Panc1 (cell line): ENCODE data around the gene HOXB3. TPM values are rescaled to one million over a fixed set of nuclear protein-coding genes. Genes with fewer than 3 reads are reported as not detected.

ENCODE experiments used
- ATAC-seq: fragments of 200-7000 bp; cut with Tn5 transposase; 2 replicates; pipeline ENCODE4 v1.9.1; 2020; ENCODE audit warnings: mild to moderate bottlenecking, moderate library complexity
- BruUV-seq: library from RNA; stranded (reverse); fragments of 400-500 nt; replicated peaks from 2 replicates; lab custom pipeline; 2021; lab: Mats Ljungman, UMichigan
- CTCF ChIA-PET: fragments of 300-600 bp; sonication (Branson Sonifier 250); formaldehyde crosslinking; loops from one replicate; lab custom pipeline; 2022; ENCODE audit warnings: antibody characterized with exemption; lab: Charles Lee
- POLR2A ChIA-PET: fragments of 300-600 bp; sonication (Branson Sonifier 250); formaldehyde crosslinking; loops from one replicate; lab custom pipeline; 2022; ENCODE audit warnings: antibody characterized with exemption; lab: Charles Lee
- DNase-seq: peaks from one replicate; pipeline ENCODE4 v3.0.0-alpha.2; 2010; ENCODE audit warnings: low read depth, low spot score
- H3K27ac ChIP-seq: 2 replicates; pipeline ENCODE4 v1.5.1; 2011; ENCODE audit warnings: mild to moderate bottlenecking, low read length, inconsistent platforms
- H3K27me3 ChIP-seq: fragments of 200-500 bp; sonication (Bioruptor generic); 2 replicates; pipeline ENCODE4 v1.6.0; 2014; ENCODE audit warnings: low read length, inconsistent platforms; ENCODE audit not compliant: control insufficient read depth, insufficient read depth
- H3K36me3 ChIP-seq: fragments of 200-500 bp; sonication (Bioruptor generic); 2 replicates; pipeline ENCODE4 v1.5.1; 2014; ENCODE audit warnings: inconsistent platforms, mild to moderate bottlenecking, low read length, moderate library complexity; ENCODE audit not compliant: control insufficient read depth, insufficient read depth
- H3K4me1 ChIP-seq: 2 replicates; pipeline ENCODE4 v1.5.1; 2011; ENCODE audit warnings: inconsistent platforms, mild to moderate bottlenecking, low read length, moderate library complexity; ENCODE audit not compliant: control insufficient read depth, insufficient read depth
- H3K4me3 ChIP-seq, 2 experiments: 2 replicates each; pipeline ENCODE4 v1.5.1; 2011 to 2012; ENCODE audit warnings: low read depth in 2 of 2, low read length in 2 of 2, mild to moderate bottlenecking in 2 of 2, inconsistent platforms in 1 of 2, moderate library complexity in 1 of 2
- H3K9me3 ChIP-seq: fragments of 200-500 bp; sonication (Bioruptor generic); 2 replicates; pipeline ENCODE4 v1.5.1; 2014; ENCODE audit warnings: low read depth, mild to moderate bottlenecking, inconsistent platforms, low read length, moderate library complexity; ENCODE audit not compliant: control insufficient read depth, insufficient read depth
- CTCF ChIP-seq: fragments of 450-650 bp; IDR thresholded peaks from 2 replicates; pipeline ENCODE4 v1.5.1; 2017; ENCODE audit warnings: mild to moderate bottlenecking
- POLR2AphosphoS5 ChIP-seq: IDR thresholded peaks from 2 replicates; pipeline ENCODE4 v1.6.1; 2012; ENCODE audit warnings: mild to moderate bottlenecking, low read depth, low read length, moderate library complexity
- REST ChIP-seq, 2 experiments: IDR thresholded peaks; 2 replicates each; pipeline ENCODE4 v1.6.1; 2011 to 2012; ENCODE audit warnings: low read depth in 2 of 2, control low read depth in 1 of 2, low read length in 1 of 2, mild to moderate bottlenecking in 1 of 2, moderate library complexity in 1 of 2; ENCODE audit not compliant: insufficient read depth in 1 of 2
- SIN3A ChIP-seq: IDR thresholded peaks from 2 replicates; pipeline ENCODE4 v1.6.1; 2012; ENCODE audit warnings: low read depth, mild to moderate bottlenecking, low read length, moderate library complexity, borderline replicate concordance; ENCODE audit not compliant: insufficient read depth
- TCF7L2 ChIP-seq: IDR thresholded peaks from 2 replicates; pipeline ENCODE4 v1.6.1; 2011; ENCODE audit warnings: mild to moderate bottlenecking, low read depth, low read length, inconsistent platforms
- in situ Hi-C: cut with HindIII; loops from 2 replicates; pipeline ENCODE4 v1.10.0; 2016; ENCODE audit warnings: low sequenced_read_pairs, low pct_unique_long_range_greater_than_20kb
- intact Hi-C: fragments of 100-400 bp; cut with micrococcal nuclease; formaldehyde crosslinking; loops from one replicate; pipeline ENCODE4 v1.10.0; 2022; ENCODE audit not compliant: unreplicated experiment
- total RNA-seq: library from RNA; stranded (reverse); gene quantifications from one replicate; pipeline ENCODE4 v1.2.1, GENCODE V29; 2021; ENCODE audit not compliant: unreplicated experiment

Gene HOXB3
- total RNA-seq, 1 experiment from 2014 or later, result 127 TPM

- no peak for TF ChIP-seq REST (IDR thresholded peaks at IDR 0.05; ENCODE audit: insufficient read depth in 1 of 2, low read depth in 2 of 2, low read length in 1 of 2)
- TF ChIP-seq SIN3A, result 0 out of 2 replicates have a peak, but pooled peaks have one; percentile 45
- peak; percentile 59; the same call in 1 of the 2 replicates for TF ChIP-seq POLR2AphosphoS5
- no peak for TF ChIP-seq TCF7L2
- TF ChIP-seq CTCF, result no peak
- Histone ChIP-seq H3K9me3 (no peaks in the 10 kb centered on the region), H3K27me3 (no peaks in the 10 kb centered on the region), H3K4me1 (peaks cover 78% of the 10 kb centered on the region), H3K36me3 (no peaks in the 10 kb centered on the region; the same call in 1 of the 2 replicates), H3K4me3 (peak overlapping the region; percentile 70 to 99), H3K27ac (peak overlapping the region; percentile 99)
- no peak for ATAC-seq
- in situ Hi-C loops (no loop called here), intact Hi-C loops (no loop called here)
- CTCF ChIA-PET, result interaction anchor here (0.6 to 1.4 kb wide), 3 partner anchors 256 to 567 kb away, joined by 3 to 10 read pairs (median 6); no protein-coding TSS in a partner anchor
- DNase-seq, result no peak
- no TSS peak for BruUV-seq
- POLR2A ChIA-PET, result interaction anchor here (0.8 to 1.2 kb wide), 3 partner anchors 9 to 241 kb away, joined by 3 to 5 read pairs (median 3); partner anchors contain the start of gene HOXB8
Measured at GRCh38 chr17:48592057-48592514, 2.0 kb upstream of the HOXB3 start.

DNA sequence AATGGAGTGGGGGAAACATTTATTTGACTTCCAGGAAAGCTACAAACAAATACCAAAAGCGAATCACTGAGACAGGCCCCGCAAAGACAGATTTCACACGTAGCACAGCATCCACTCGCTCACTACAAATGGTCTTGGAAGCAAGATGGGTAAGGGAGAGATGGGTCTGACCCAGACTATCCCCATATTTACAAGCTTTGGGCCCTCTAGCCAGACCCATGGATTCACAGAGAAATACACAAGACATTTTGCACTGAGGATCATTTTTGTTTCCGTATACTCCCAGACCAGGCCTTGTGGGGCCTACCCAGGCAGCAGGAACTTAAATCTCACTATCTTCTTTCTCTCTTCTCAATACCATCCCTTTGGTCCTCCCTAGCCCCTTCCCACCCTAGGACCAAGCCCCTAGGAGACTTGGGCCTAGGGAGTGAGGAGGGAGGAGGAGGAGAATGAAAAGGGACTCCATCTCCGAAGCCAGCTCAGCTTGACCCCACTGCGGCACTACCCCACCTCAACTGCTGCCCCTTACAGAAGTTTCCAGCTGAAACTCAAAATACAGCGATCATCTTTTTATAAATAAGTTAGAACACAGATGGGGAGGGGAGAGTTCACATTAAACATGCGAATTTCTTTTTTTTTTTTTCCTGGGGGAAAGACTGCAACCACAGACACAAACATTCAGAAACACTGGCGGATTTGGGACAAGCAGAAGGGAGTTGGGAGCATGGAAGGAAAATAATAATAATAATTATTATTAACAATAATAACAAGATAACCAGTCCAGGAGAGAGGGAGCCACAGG is 1.4 kb upstream of the HOXB3 start:
- H3K36me3 ChIP-seq, result no peaks in the 10 kb centered on the region; the same call in 1 of the 2 replicates
- ChIA-PET POLR2A (interaction anchor here (0.6 to 1.2 kb wide), 3 partner anchors 10 to 436 kb away, joined by 3 to 5 read pairs (median 4); no protein-coding TSS in a partner anchor), CTCF (interaction anchor here (0.5 to 1.0 kb wide), 5 partner anchors 23 to 442 kb away, joined by 3 to 8 read pairs (median 4); no protein-coding TSS in a partner anchor)
- no peak for DNase-seq
- ATAC-seq, result no peak
- peak overlapping the region; percentile 99 for H3K27ac ChIP-seq
- intact Hi-C loops, result no loop called here
- H3K9me3 ChIP-seq, result no peaks in the 10 kb centered on the region
- TF ChIP-seq TCF7L2, result no peak
- no peak for TF ChIP-seq CTCF
- BruUV-seq, result no TSS peak
- H3K27me3 ChIP-seq, result no peaks in the 10 kb centered on the region
- in situ Hi-C loops, result no loop called here
- H3K4me3 ChIP-seq, result peak overlapping the region; percentile 70 to 99
- peaks cover 85% of the 10 kb centered on the region for H3K4me1 ChIP-seq
